ENCODE results near the gene CDH23.
A peak's percentile ranks its signal among the peaks of the same experiment; 100 is the strongest.

The CDH23 gene

GRCh38 chr10:71634531-71635164 is 237.9 kb downstream of the CDH23 start:
- DNase-seq (ENCODE audit: low read depth): no peak
- H3K4me3 ChIP-seq (ENCODE audit: low read depth, low read length): no peak overlapping the region
- TF ChIP-seq, protein P1, sequence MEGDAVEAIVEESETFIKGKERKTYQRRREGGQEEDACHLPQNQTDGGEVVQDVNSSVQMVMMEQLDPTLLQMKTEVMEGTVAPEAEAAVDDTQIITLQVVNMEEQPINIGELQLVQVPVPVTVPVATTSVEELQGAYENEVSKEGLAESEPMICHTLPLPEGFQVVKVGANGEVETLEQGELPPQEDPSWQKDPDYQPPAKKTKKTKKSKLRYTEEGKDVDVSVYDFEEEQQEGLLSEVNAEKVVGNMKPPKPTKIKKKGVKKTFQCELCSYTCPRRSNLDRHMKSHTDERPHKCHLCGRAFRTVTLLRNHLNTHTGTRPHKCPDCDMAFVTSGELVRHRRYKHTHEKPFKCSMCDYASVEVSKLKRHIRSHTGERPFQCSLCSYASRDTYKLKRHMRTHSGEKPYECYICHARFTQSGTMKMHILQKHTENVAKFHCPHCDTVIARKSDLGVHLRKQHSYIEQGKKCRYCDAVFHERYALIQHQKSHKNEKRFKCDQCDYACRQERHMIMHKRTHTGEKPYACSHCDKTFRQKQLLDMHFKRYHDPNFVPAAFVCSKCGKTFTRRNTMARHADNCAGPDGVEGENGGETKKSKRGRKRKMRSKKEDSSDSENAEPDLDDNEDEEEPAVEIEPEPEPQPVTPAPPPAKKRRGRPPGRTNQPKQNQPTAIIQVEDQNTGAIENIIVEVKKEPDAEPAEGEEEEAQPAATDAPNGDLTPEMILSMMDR (conservative IDR thresholded peaks at IDR 0.05; ENCODE audit: low read depth, low read length): no peak

GRCh38 chr10:71635251-71635866 is 238.6 kb downstream of the CDH23 start:
- TF ChIP-seq, protein P1 (conservative IDR thresholded peaks at IDR 0.05; ENCODE audit: low read depth, low read length): no peak
- DNase-seq (ENCODE audit: low read depth): no peak

DNA sequence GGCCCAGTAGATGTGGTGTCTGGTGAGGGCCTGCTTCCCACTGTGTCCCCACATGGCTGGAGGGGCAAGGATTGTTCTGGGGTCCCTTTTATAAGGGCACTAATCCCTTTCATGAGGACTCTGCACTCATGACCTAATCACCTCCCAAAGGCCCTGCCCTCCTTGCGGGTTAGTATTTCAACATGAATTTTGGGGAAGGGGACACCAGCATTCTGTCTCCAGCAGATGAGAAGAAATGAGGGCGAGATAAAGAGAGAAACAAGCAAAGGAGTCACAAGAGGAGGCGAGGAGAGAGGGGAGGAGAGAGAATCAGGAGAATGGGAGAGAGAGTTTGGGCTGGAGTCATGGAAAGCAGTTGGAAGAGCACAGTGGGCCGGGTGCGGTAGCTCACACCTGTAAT is 239.1 kb downstream of the CDH23 start:
- TF ChIP-seq, protein P1 (conservative IDR thresholded peaks at IDR 0.05; ENCODE audit: low read depth, low read length): no peak
- no peak for DNase-seq (ENCODE audit: low read depth)
- no peak overlapping the region for H3K4me3 ChIP-seq (ENCODE audit: low read depth, low read length)

More at GRCh38 chr10:71635251-71635866, 238.6 kb downstream of the CDH23 start:
- no peak overlapping the region for H3K4me3 ChIP-seq (ENCODE audit: low read depth, low read length)

DNA sequence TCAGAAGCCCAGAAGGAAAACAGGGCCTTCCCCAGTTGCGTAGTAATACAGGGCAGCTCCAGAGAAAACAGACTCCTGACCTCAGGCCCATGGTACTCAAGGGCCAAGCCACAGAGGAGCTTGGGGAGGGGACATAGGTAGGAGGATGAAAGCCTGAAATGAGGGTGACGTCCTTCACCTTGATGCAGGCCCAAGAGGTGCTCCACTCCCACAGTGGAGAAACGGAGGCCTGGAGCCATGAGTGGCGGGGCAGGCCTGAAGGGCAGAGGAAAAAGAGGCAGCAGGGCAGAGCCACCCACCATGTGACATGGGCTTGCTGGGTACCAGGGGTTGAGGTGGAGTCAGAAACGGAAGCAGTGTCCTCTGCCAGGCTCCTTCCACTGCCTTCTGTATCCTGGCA is 239.9 kb downstream of the CDH23 start:
- TF ChIP-seq, protein P1 (conservative IDR thresholded peaks at IDR 0.05; ENCODE audit: low read depth, low read length): no peak
- no peak for DNase-seq (ENCODE audit: low read depth)
- no peak overlapping the region for H3K4me3 ChIP-seq (ENCODE audit: low read depth, low read length)

DNA sequence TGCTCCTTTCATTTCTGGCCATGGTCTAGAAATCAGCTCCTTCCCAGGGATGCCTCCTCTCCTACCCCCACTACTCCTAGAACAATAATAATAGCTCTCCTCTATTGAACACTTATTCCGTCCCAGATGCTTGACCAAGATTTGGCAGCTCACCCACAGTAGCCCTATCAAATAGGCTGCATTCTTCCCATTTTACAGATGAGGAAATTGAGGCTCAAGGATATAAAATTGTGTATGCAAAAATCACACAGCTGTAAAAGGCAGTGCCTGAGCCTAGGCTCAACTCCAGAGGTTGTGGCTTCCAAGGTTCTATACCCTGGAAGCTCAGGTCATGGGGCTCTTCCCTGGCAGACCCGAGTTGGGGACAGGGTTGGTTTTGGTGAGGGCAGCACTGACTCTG is 240.6 kb downstream of the CDH23 start:
- no peak overlapping the region for H3K4me3 ChIP-seq (ENCODE audit: low read depth, low read length)
- no peak for DNase-seq (ENCODE audit: low read depth)
- TF ChIP-seq, protein P1 (conservative IDR thresholded peaks at IDR 0.05; ENCODE audit: low read depth, low read length): no peak

DNA sequence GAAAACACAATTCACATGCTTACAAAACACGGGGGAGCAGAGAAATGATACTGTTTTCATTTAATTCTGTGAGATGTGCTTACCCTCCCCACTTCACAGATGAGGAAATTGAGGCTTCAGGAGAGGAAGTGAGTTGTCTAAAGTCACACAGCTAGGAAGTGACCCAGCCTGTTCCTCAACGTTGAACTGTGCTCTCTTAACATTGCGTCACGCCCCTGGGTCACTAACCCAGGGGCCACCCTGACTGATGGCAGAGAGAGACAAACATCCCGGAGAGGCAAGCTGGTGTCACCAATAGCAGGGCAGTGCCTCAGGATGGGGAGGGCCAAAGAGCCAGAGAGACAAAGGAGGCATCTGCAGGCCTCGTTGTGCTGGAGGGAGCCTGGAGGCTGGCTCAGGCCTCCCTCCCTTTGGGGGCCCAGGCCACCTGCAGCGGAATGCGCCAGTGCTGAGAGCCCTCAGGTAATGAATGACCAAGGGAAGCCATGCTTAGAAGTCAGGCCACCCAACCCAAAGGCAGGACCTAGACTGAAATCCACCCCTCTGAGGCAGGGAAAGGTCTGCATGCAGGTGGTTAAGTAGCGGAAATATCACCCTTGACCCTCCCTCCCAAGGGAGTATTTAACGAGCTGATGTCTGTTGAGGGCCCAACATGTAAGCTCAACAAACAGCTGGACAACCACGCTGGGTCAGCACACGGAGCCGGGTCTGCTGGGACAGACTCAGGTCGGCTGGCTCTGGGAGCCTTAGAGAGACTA is 241.5 kb downstream of the CDH23 start:
- peak; percentile 17 for DNase-seq (ENCODE audit: low read depth)
- TF ChIP-seq, protein P1 (conservative IDR thresholded peaks at IDR 0.05; ENCODE audit: low read depth, low read length): no peak

More for the DNA sequence above, 241.5 kb downstream of the CDH23 start:
- no peak overlapping the region for H3K4me3 ChIP-seq (ENCODE audit: low read depth, low read length)

All from choroid plexus epithelial cell (primary cell).